ENCODE data around the gene FAM222B. TPM values are rescaled to one million over a fixed set of nuclear protein-coding genes. Genes with fewer than 3 reads are reported as not detected.
A peak's percentile ranks its signal among the peaks of the same experiment; 100 is the strongest.

FAM222B gene
- total and polyA plus RNA-seq, 7 experiments from 2014 or later, result 11.8 to 24.4 (median 22.3) TPM

DNA sequence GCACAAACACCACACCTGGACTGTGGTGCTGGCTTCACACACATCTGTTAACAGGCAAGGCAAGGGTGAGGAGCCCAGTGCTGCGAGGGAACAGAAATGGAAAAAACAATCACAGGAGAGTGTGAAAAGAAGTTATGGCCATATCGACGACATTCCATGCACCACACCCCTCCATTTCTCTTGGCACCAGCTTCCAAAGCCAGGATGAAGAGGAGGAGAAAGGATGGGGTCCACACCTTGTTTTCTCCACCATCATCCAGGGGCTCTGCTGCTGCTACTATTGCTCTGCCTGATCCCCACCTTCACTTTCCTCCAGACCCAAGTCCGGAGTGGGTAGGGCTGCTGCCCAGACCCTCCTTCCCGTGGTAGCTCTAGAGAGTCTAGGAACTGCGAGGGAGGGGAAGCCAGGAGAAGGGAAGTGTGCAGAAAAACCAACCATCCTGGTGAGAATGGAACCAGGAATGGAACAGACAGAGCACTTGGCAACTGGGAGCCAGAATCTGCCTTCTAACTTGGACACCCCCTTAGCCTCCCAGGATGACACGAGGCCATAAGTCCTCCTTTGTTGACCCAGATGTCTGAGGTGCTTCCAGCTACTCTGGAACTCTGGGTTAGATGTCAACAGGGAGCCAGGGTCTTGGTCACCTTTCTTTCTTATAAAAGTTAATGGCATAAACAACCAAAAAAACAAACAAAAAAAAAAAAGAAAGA is 129.7 kb downstream of the FAM222B start:
- Mint-ChIP-seq H3K4me1 (peaks cover 12 to 34% (median 19%) of the 10 kb centered on the region in 7 donors), H3K27me3 (peaks cover 0 to 14% (median 6%) of the 10 kb centered on the region in 5 donors), H3K27ac (peak overlapping the region; percentile 64 to 98 (median 87)), H3K4me3 (peak overlapping the region; percentile 76 to 94 (median 90)), H3K9me3 (no peaks in the 10 kb centered on the region), H3K36me3 (no peaks in the 10 kb centered on the region)
- Histone ChIP-seq H3K36me3 (ENCODE audit: control insufficient read depth in 2 of 3, insufficient read depth in 3 of 3, low read length in 3 of 3) (no peaks in the 10 kb centered on the region), H3K9me3 (ENCODE audit: control insufficient read depth in 2 of 3, low read length in 3 of 3) (no peaks in the 10 kb centered on the region), H3K27ac (ENCODE audit: low read depth, low read length) (peak overlapping the region; percentile 83), H3K4me1 (ENCODE audit: control insufficient read depth in 2 of 2, insufficient read depth in 2 of 2, low read length in 2 of 2) (peaks cover 9 to 12% of the 10 kb centered on the region in 2 donors), H3K4me3 (ENCODE audit: low read length) (peak overlapping the region; percentile 95), H3K27me3 (ENCODE audit: control insufficient read depth in 2 of 2, insufficient read depth in 2 of 2, low read length in 2 of 2) (no peaks in the 10 kb centered on the region)
- ATAC-seq (no peak), DNase-seq (no peak)
- intact Hi-C loops (cut with micrococcal nuclease), result loop anchor here in 1 of 2 donors (5.0 kb wide), 2 partner anchors 51 to 116 kb away; partner anchors contain the start of genes SDF2, SPAG5 and SUPT6H
- ChIA-PET POLR2A (interaction anchor here (0.9 to 5.2 kb wide), 8 partner anchors 8 to 239 kb away, joined by 3 to 59 read pairs (median 18); partner anchors contain the start of genes BLTP2, NEK8, PHF12 and RPL23A), CTCF (interaction anchor here (1.2 to 1.3 kb wide), 2 partner anchors 14 to 25 kb away, joined by 3 to 4 read pairs; no protein-coding TSS in a partner anchor)

DNA sequence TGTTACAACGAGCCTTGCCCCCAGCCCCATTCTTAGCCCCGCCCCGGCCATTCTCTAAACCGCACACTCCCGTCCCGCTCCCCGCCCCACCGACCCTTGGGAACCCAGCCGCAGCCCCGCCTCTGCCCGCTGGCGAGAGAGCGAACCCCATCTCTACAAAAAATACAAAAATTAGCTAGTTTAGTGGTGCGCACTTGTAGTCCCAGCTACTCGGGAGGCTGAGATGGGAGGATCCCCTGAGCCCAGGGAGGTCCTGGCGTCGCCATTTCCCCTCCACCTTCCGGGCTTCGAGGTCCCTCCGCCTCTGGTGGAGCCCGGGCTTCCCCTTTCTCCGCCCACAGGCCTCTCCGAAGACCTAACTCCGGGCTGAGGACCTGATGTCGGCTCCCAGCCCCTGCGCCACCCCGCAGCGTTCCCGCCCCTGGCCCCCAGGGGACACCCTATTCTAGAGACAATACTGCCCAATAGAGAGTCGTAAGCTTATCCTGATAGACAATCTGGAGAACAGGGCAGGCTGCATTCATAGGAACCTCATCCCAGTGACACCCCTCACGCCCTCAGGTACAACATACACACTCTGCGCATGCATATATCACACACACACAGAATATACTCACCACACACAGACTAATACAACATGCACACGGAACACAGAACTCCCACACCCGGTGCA is 130.4 kb downstream of the FAM222B start:
- intact Hi-C loops (cut with micrococcal nuclease), result loop anchor here in 1 of 2 donors (5.0 kb wide), 2 partner anchors 50 to 115 kb away; partner anchors contain the start of genes SDF2, SPAG5 and SUPT6H
- DNase-seq, result peak in 8 of 9 donors; percentile 38 to 75 (median 46)

DNA sequence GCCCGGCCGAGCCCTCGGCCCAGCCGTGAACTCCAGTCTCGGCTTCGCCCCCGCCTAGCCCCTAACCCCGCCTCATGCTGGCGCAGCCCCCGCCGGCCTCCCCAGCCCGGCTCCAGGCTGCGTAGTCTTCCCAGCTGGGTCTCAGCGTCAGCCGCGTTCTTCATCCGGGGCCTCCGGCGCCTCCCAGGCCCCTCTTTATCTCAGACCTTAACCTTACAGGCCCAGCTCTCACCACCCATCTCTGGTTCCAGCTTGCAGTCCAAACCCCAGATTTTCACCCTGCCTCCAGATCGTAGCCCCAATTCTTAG is 130.9 kb downstream of the FAM222B start, which contains the start of gene PROCA1:
Gene PROCA1 (minus strand): TSS at position 166 of the 309 bp plus-strand sequence. CDS start 228 bp downstream, outside the sequence.
- Mint-ChIP-seq H3K9me3 (no peaks in the 10 kb centered on the region), H3K27ac (peak within 1 kb of the TSS; percentile 85 to 98 (median 93)), H3K4me3 (peak within 1 kb of the TSS; percentile 76 to 94 (median 92)), H3K36me3 (peaks cover 0 to 3% (median 0%) of the 10 kb centered on the region in 5 donors), H3K27me3 (peaks cover 0 to 14% (median 6%) of the 10 kb centered on the region in 5 donors), H3K4me1 (peaks cover 12 to 33% (median 19%) of the 10 kb centered on the region in 7 donors)
- intact Hi-C loops (cut with micrococcal nuclease), result loop anchor here (1.0 to 5.0 kb wide), 8 partner anchors 8 to 159 kb away; partner anchors contain the start of genes RPL23A (in 2 of the 2), SUPT6H (in 2 of the 2), BLTP2 (in 1 of the 2) and SDF2 (in 1 of the 2)
- ChIA-PET POLR2A (interaction anchor here (0.6 to 5.2 kb wide), 19 partner anchors 9 to 240 kb away, joined by 3 to 59 read pairs (median 5); partner anchors contain the start of genes ALDOC, BLTP2, NEK8 and PHF12), CTCF (interaction anchor here (0.9 to 2.3 kb wide), 3 partner anchors 15 to 52 kb away, joined by 3 to 15 read pairs (median 3); partner anchors contain the start of gene TLCD1)
- H3K36me3 ChIP-seq (ENCODE audit: control insufficient read depth in 2 of 3, insufficient read depth in 3 of 3, low read length in 3 of 3), result no peaks in the 10 kb centered on the region
- DNase-seq (peak in 2 of 9 donors; percentile 42 to 50), ATAC-seq (peak; percentile 46)
- H3K4me1 ChIP-seq (ENCODE audit: control insufficient read depth in 2 of 2, insufficient read depth in 2 of 2, low read length in 2 of 2), result peaks cover 9 to 12% of the 10 kb centered on the region in 2 donors
- H3K27me3 ChIP-seq (ENCODE audit: control insufficient read depth in 2 of 2, insufficient read depth in 2 of 2, low read length in 2 of 2), result no peaks in the 10 kb centered on the region
- no peaks in the 10 kb centered on the region for H3K9me3 ChIP-seq (ENCODE audit: control insufficient read depth in 2 of 3, low read length in 3 of 3)
- H3K27ac ChIP-seq (ENCODE audit: low read depth, low read length), result peak within 1 kb of the TSS; percentile 83
- peak within 1 kb of the TSS; percentile 95 for H3K4me3 ChIP-seq (ENCODE audit: low read length)

More for the DNA sequence above, 130.4 kb downstream of the FAM222B start:
- Histone ChIP-seq H3K27me3 (ENCODE audit: control insufficient read depth in 2 of 2, insufficient read depth in 2 of 2, low read length in 2 of 2) (no peaks in the 10 kb centered on the region), H3K9me3 (ENCODE audit: control insufficient read depth in 2 of 3, low read length in 3 of 3) (no peaks in the 10 kb centered on the region), H3K36me3 (ENCODE audit: control insufficient read depth in 2 of 3, insufficient read depth in 3 of 3, low read length in 3 of 3) (no peaks in the 10 kb centered on the region), H3K4me3 (ENCODE audit: low read length) (peak overlapping the region; percentile 95), H3K4me1 (ENCODE audit: control insufficient read depth in 2 of 2, insufficient read depth in 2 of 2, low read length in 2 of 2) (peaks cover 9 to 12% of the 10 kb centered on the region in 2 donors), H3K27ac (ENCODE audit: low read depth, low read length) (peak overlapping the region; percentile 83)
- peak overlapping the region; percentile 85 to 98 (median 93) for H3K27ac Mint-ChIP-seq
- ChIA-PET POLR2A (interaction anchor here (0.9 to 5.2 kb wide), 15 partner anchors 8 to 240 kb away, joined by 3 to 59 read pairs (median 6); partner anchors contain the start of genes ALDOC, BLTP2, NEK8 and PHF12), CTCF (interaction anchor here (0.9 to 2.3 kb wide), 4 partner anchors 15 to 51 kb away, joined by 3 to 15 read pairs (median 4); partner anchors contain the start of gene TLCD1)
- H3K36me3 Mint-ChIP-seq, result peaks cover 0 to 3% (median 0%) of the 10 kb centered on the region in 5 donors
- H3K4me1 Mint-ChIP-seq, result peaks cover 12 to 33% (median 19%) of the 10 kb centered on the region in 7 donors
- ATAC-seq, result peak; percentile 53
- peak overlapping the region; percentile 76 to 94 (median 90) for H3K4me3 Mint-ChIP-seq
- no peaks in the 10 kb centered on the region for H3K9me3 Mint-ChIP-seq
- H3K27me3 Mint-ChIP-seq, result peaks cover 0 to 14% (median 6%) of the 10 kb centered on the region in 5 donors

DNA sequence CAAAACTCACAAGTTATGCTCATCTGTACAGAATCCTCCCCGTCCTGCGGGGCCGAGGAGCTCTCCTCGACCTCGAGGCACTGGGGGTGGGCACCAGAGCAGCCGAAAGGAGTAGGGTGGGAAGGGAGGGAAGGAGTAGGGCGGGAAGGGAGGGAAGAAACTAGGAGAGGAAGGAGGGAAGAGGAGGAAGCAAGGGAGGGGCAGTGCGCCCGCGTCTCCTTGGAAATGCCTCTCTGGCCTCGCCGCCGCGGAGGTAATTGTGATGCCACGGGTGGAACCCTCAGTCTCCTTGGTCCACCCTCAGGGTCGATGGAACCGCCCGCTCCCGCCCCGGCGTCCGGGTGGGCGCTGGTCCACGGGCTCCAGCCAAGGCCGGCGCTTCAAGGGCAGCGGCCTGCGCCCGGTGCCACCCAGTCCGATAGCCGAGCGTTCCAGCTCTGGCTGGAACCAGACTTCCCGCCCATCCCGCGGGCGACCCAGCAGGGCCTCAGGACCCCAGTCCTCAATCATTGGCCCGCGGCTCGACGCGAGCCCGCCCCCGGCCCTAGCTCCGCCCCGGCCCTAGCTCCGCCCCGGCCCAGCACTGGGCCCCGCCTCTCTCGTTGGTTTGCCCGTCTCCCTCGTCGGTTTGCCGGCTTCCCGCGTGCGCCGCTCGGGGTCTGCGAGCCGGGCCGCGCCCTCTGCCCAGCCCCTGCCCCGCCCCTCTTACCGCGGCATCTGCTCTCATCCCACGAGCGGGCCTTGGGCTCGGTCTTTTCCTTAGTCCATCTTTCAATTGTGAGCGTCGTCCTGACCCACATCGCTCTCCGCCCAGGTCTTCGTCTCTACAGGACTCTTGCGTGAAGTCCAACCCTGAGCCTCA is 131.5 kb downstream of the FAM222B start:
- ATAC-seq, result peak; percentile 95
- no peaks in the 10 kb centered on the region for H3K36me3 ChIP-seq (ENCODE audit: control insufficient read depth in 2 of 3, insufficient read depth in 3 of 3, low read length in 3 of 3)
- H3K27ac Mint-ChIP-seq, result peak overlapping the region; percentile 85 to 98 (median 93)
- ChIA-PET CTCF (interaction anchor here (1.0 to 2.3 kb wide), 3 partner anchors 8 to 24 kb away, joined by 3 to 15 read pairs (median 3); partner anchors contain the start of genes RPL23A and TLCD1), POLR2A (interaction anchor here (0.6 to 5.2 kb wide), 19 partner anchors 9 to 430 kb away, joined by 3 to 59 read pairs (median 5); partner anchors contain the start of genes ALDOC, BLTP2, NEK8 and PHF12)
- H3K4me3 ChIP-seq (ENCODE audit: low read length), result peak overlapping the region; percentile 95
- no peaks in the 10 kb centered on the region for H3K27me3 ChIP-seq (ENCODE audit: control insufficient read depth in 2 of 2, insufficient read depth in 2 of 2, low read length in 2 of 2)
- H3K36me3 Mint-ChIP-seq, result peaks cover 0 to 3% (median 0%) of the 10 kb centered on the region in 5 donors
- peaks cover 9 to 12% of the 10 kb centered on the region in 2 donors for H3K4me1 ChIP-seq (ENCODE audit: control insufficient read depth in 2 of 2, insufficient read depth in 2 of 2, low read length in 2 of 2)
- peaks cover 0 to 14% (median 6%) of the 10 kb centered on the region in 5 donors for H3K27me3 Mint-ChIP-seq
- peaks cover 12 to 29% (median 19%) of the 10 kb centered on the region in 7 donors for H3K4me1 Mint-ChIP-seq
- peak; percentile 71 to 97 (median 85) for DNase-seq
- no peaks in the 10 kb centered on the region for H3K9me3 ChIP-seq (ENCODE audit: control insufficient read depth in 2 of 3, low read length in 3 of 3)
- peak overlapping the region; percentile 83 for H3K27ac ChIP-seq (ENCODE audit: low read depth, low read length)
- intact Hi-C loops (cut with micrococcal nuclease), result loop anchor here (1.0 to 5.0 kb wide), 9 partner anchors 8 to 159 kb away; partner anchors contain the start of genes RPL23A (in 2 of the 2), SPAG5 (in 2 of the 2), SUPT6H (in 2 of the 2) and BLTP2 (in 1 of the 2)
- peak overlapping the region; percentile 76 to 94 (median 92) for H3K4me3 Mint-ChIP-seq
- no peaks in the 10 kb centered on the region for H3K9me3 Mint-ChIP-seq

GRCh38 chr17:28707339-28707720 is 135.3 kb downstream of the FAM222B start:
- no peak for ATAC-seq

More at GRCh38 chr17:28707339-28707720, 135.3 kb downstream of the FAM222B start:
- peaks cover 0 to 30% (median 0%) of the 10 kb centered on the region in 3 experiments for H3K36me3 ChIP-seq (ENCODE audit: control insufficient read depth in 2 of 3, insufficient read depth in 3 of 3, low read length in 3 of 3)
- H3K4me1 ChIP-seq (ENCODE audit: control insufficient read depth in 2 of 2, insufficient read depth in 2 of 2, low read length in 2 of 2), result peaks cover 8 to 9% of the 10 kb centered on the region in 2 donors
- H3K27me3 ChIP-seq (ENCODE audit: control insufficient read depth in 2 of 2, insufficient read depth in 2 of 2, low read length in 2 of 2), result no peaks in the 10 kb centered on the region
- H3K4me3 ChIP-seq (ENCODE audit: low read length), result no peak overlapping the region
- ChIA-PET POLR2A (interaction anchor here (0.7 to 1.1 kb wide), 2 partner anchors 13 to 44 kb away, joined by 3 to 4 read pairs; partner anchors contain the start of gene RPL23A), CTCF (no interaction called here)
- no peaks in the 10 kb centered on the region for H3K9me3 Mint-ChIP-seq
- no peak for DNase-seq
- H3K4me3 Mint-ChIP-seq, result no peak overlapping the region
- H3K9me3 ChIP-seq (ENCODE audit: control insufficient read depth in 2 of 3, low read length in 3 of 3), result no peaks in the 10 kb centered on the region
- peak overlapping the region in 5 of 9 donors; percentile 15 to 65 (median 56) for H3K27ac Mint-ChIP-seq
- peaks cover 7 to 20% (median 14%) of the 10 kb centered on the region in 7 donors for H3K4me1 Mint-ChIP-seq
- no peak overlapping the region for H3K27ac ChIP-seq (ENCODE audit: low read depth, low read length)
- intact Hi-C loops (cut with micrococcal nuclease), result no loop called here
- H3K36me3 Mint-ChIP-seq, result peaks cover 4 to 10% (median 6%) of the 10 kb centered on the region in 5 donors
- H3K27me3 Mint-ChIP-seq, result no peaks in the 10 kb centered on the region

Measured in naive thymus-derived CD4-positive, alpha-beta T cell (primary cell).